ENCODE measurements around the gene TMC4. TPM values are rescaled to one million over a fixed set of nuclear protein-coding genes. Genes with fewer than 3 reads are reported as not detected.

The TMC4 gene
- total and polyA plus RNA-seq, 5 experiments from 2014 or later: 0.13 TPM; not detected in 4

- DNase-seq (peak; percentile 95 to 100 (median 100)), ATAC-seq (peak; percentile 80)
- peak overlapping the region; percentile 78 to 94 (median 90) for H3K4me3 Mint-ChIP-seq
- POLR2A ChIA-PET: interaction anchor here (0.6 to 4.5 kb wide), 27 partner anchors 11 to 1947 kb away, joined by 3 to 129 read pairs (median 4); partner anchors contain the start of genes LENG1, LENG8, LENG9 and MBOAT7
- H3K27me3 Mint-ChIP-seq: no peaks in the 10 kb centered on the region
- peaks cover 0 to 11% (median 0%) of the 10 kb centered on the region in 3 donors for H3K36me3 Mint-ChIP-seq
- peaks cover 26 to 52% (median 51%) of the 10 kb centered on the region in 4 donors for H3K4me1 Mint-ChIP-seq
- H3K27ac Mint-ChIP-seq: peak overlapping the region; percentile 14 to 95 (median 90)
- no peaks in the 10 kb centered on the region for H3K9me3 Mint-ChIP-seq
Measured at GRCh38 chr19:54136864-54137698, 35.9 kb downstream of the TMC4 start.

GRCh38 chr19:54136086-54136863 lies 36.7 kb downstream of the TMC4 start:
- Mint-ChIP-seq H3K4me3 (peak overlapping the region; percentile 78 to 94 (median 90)), H3K4me1 (peaks cover 23 to 49% (median 45%) of the 10 kb centered on the region in 4 donors), H3K27ac (peak overlapping the region; percentile 14 to 95 (median 90)), H3K36me3 (peaks cover 0 to 14% (median 2%) of the 10 kb centered on the region in 3 donors), H3K27me3 (no peaks in the 10 kb centered on the region), H3K9me3 (no peaks in the 10 kb centered on the region)
- DNase-seq (peak in 1 of 10 donors; percentile 15), ATAC-seq (no peak)
- POLR2A ChIA-PET: interaction anchor here (0.7 to 4.5 kb wide), 19 partner anchors 10 to 1518 kb away, joined by 3 to 129 read pairs (median 5); partner anchors contain the start of genes LENG1, LENG8, LENG9 and MBOAT7

GRCh38 chr19:54133957-54134590 lies 38.9 kb downstream of the TMC4 start:
- peak overlapping the region in 2 of 10 donors; percentile 4 to 26 for H3K4me3 Mint-ChIP-seq
- no peaks in the 10 kb centered on the region for H3K27me3 Mint-ChIP-seq
- DNase-seq (no peak), ATAC-seq (no peak)
- H3K9me3 Mint-ChIP-seq: no peaks in the 10 kb centered on the region
- peaks cover 12 to 29% (median 25%) of the 10 kb centered on the region in 4 donors for H3K4me1 Mint-ChIP-seq
- H3K36me3 Mint-ChIP-seq: peaks cover 0 to 12% (median 2%) of the 10 kb centered on the region in 3 donors
- POLR2A ChIA-PET: interaction anchor here (0.6 kb wide), 1 partner anchor 58 kb away, joined by 4 read pairs; no protein-coding TSS in a partner anchor
- H3K27ac Mint-ChIP-seq: peak overlapping the region in 4 of 10 donors; percentile 33 to 82 (median 60)

- DNase-seq (peak in 2 of 10 donors; percentile 51 to 69), ATAC-seq (no peak)
- Mint-ChIP-seq H3K36me3 (peaks cover 0 to 14% (median 3%) of the 10 kb centered on the region in 3 donors), H3K4me1 (peaks cover 8 to 23% (median 19%) of the 10 kb centered on the region in 4 donors), H3K27ac (peak overlapping the region in 2 of 10 donors; percentile 18 to 82), H3K27me3 (no peaks in the 10 kb centered on the region), H3K4me3 (no peak overlapping the region), H3K9me3 (no peaks in the 10 kb centered on the region)
- POLR2A ChIA-PET: interaction anchor here (0.6 kb wide), 1 partner anchor 59 kb away, joined by 4 read pairs; no protein-coding TSS in a partner anchor
Measured at GRCh38 chr19:54133312-54133956, 39.5 kb downstream of the TMC4 start.

GRCh38 chr19:54129617-54129996 lies 43.4 kb downstream of the TMC4 start:
- DNase-seq (no peak), ATAC-seq (no peak)
- H3K36me3 Mint-ChIP-seq: peaks cover 0 to 42% (median 4%) of the 10 kb centered on the region in 3 donors
- POLR2A ChIA-PET: no interaction called here
- H3K27ac Mint-ChIP-seq: no peak overlapping the region
- H3K27me3 Mint-ChIP-seq: no peaks in the 10 kb centered on the region
- H3K4me3 Mint-ChIP-seq: no peak overlapping the region
- peaks cover 2 to 6% (median 4%) of the 10 kb centered on the region in 4 donors for H3K4me1 Mint-ChIP-seq
- H3K9me3 Mint-ChIP-seq: no peaks in the 10 kb centered on the region

GRCh38 chr19:54128796-54129616 lies 44.0 kb downstream of the TMC4 start:
- DNase-seq (no peak), ATAC-seq (no peak)
- H3K4me3 Mint-ChIP-seq: no peak overlapping the region
- H3K4me1 Mint-ChIP-seq: peaks cover 0 to under 1% (median 0%) of the 10 kb centered on the region in 4 donors
- no peak overlapping the region for H3K27ac Mint-ChIP-seq
- no peaks in the 10 kb centered on the region for H3K27me3 Mint-ChIP-seq
- POLR2A ChIA-PET: no interaction called here
- H3K9me3 Mint-ChIP-seq: no peaks in the 10 kb centered on the region
- H3K36me3 Mint-ChIP-seq: peaks cover 0 to 47% (median 4%) of the 10 kb centered on the region in 3 donors

GRCh38 chr19:54128441-54128725 lies 44.6 kb downstream of the TMC4 start:
- H3K4me1 Mint-ChIP-seq: no peaks in the 10 kb centered on the region
- H3K36me3 Mint-ChIP-seq: peaks cover 0 to 51% (median 5%) of the 10 kb centered on the region in 3 donors
- no peaks in the 10 kb centered on the region for H3K27me3 Mint-ChIP-seq
- no peak overlapping the region for H3K4me3 Mint-ChIP-seq
- peak overlapping the region in 1 of 10 donors; percentile 56 for H3K27ac Mint-ChIP-seq
- ATAC-seq (no peak), DNase-seq (no peak)
- H3K9me3 Mint-ChIP-seq: no peaks in the 10 kb centered on the region
- POLR2A ChIA-PET: no interaction called here

GRCh38 chr19:54127688-54128440 lies 45.1 kb downstream of the TMC4 start:
- Mint-ChIP-seq H3K36me3 (peaks cover 0 to 56% (median 7%) of the 10 kb centered on the region in 3 donors), H3K9me3 (no peaks in the 10 kb centered on the region), H3K4me3 (no peak overlapping the region), H3K27ac (peak overlapping the region in 1 of 10 donors; percentile 56), H3K4me1 (peaks cover 0 to 1% (median 0%) of the 10 kb centered on the region in 4 donors), H3K27me3 (no peaks in the 10 kb centered on the region)
- POLR2A ChIA-PET: no interaction called here
- no peak for ATAC-seq
- DNase-seq: no peak

- POLR2A ChIA-PET: interaction anchor here (1.4 to 2.2 kb wide), 2 partner anchors 11 kb away, joined by 5 to 6 read pairs; partner anchors contain the start of gene CNOT3
- no peaks in the 10 kb centered on the region for H3K27me3 Mint-ChIP-seq
- H3K36me3 Mint-ChIP-seq: peaks cover 0 to 64% (median 5%) of the 10 kb centered on the region in 3 donors
- H3K9me3 Mint-ChIP-seq: no peaks in the 10 kb centered on the region
- H3K27ac Mint-ChIP-seq: peak overlapping the region in 1 of 10 donors; percentile 29
- ATAC-seq (no peak), DNase-seq (no peak)
- peaks cover 0 to 2% (median under 1%) of the 10 kb centered on the region in 4 donors for H3K4me1 Mint-ChIP-seq
- no peak overlapping the region for H3K4me3 Mint-ChIP-seq
Measured at GRCh38 chr19:54125713-54126112, 47.2 kb downstream of the TMC4 start.

GRCh38 chr19:54124393-54124792 lies 48.6 kb downstream of the TMC4 start:
- Mint-ChIP-seq H3K4me1 (peaks cover 0 to 2% (median under 1%) of the 10 kb centered on the region in 4 donors), H3K27me3 (no peaks in the 10 kb centered on the region), H3K9me3 (no peaks in the 10 kb centered on the region), H3K27ac (no peak overlapping the region), H3K4me3 (no peak overlapping the region), H3K36me3 (peaks cover 0 to 70% (median 9%) of the 10 kb centered on the region in 3 donors)
- POLR2A ChIA-PET: interaction anchor here (2.2 to 2.6 kb wide), 2 partner anchors 9 to 13 kb away, joined by 5 to 16 read pairs; partner anchors contain the start of genes CNOT3, PRPF31 and TFPT
- no peak for DNase-seq
- ATAC-seq: no peak
